Astrocyte of the cerebellum (primary cell): ENCODE data around the gene KCTD16.

Experiments
- DNase-seq: peaks from one replicate; pipeline ENCODE4 v3.0.0-alpha.2; 2011; ENCODE audit warnings: low read depth
- H3K4me3 ChIP-seq: 2 replicates; pipeline ENCODE4 v1.5.1; 2011; ENCODE audit warnings: mild to moderate bottlenecking, low read depth, low read length, moderate library complexity
- CTCF ChIP-seq: IDR thresholded peaks from 2 replicates; pipeline ENCODE4 v1.5.1; 2012; ENCODE audit warnings: low read length, low read depth, moderate library complexity, mild to moderate bottlenecking; ENCODE audit errors: missing control alignments
- in situ Hi-C: cut with HindIII; loops from 2 replicates; pipeline ENCODE4 v1.10.0; 2017; ENCODE audit warnings: low sequenced_read_pairs

Gene KCTD16

GRCh38 chr5:144177548-144177947 is 6.9 kb downstream of the KCTD16 start:
- in situ Hi-C loops, result no loop called here
- no peak overlapping the region for H3K4me3 ChIP-seq
- no peak for DNase-seq
- TF ChIP-seq CTCF, result no peak

GRCh38 chr5:144179226-144179625 is 8.6 kb downstream of the KCTD16 start:
- no peak for TF ChIP-seq CTCF
- in situ Hi-C loops, result no loop called here
- DNase-seq, result no peak
- no peak overlapping the region for H3K4me3 ChIP-seq

- no peak overlapping the region for H3K4me3 ChIP-seq
- peak; percentile 62 for TF ChIP-seq CTCF
- no peak for DNase-seq
- in situ Hi-C loops, result no loop called here
These were observed 12.7 kb downstream of the KCTD16 start for GRCh38 chr5:144183254-144183889.

GRCh38 chr5:144187699-144188294 is 17.1 kb downstream of the KCTD16 start:
- no peak for TF ChIP-seq CTCF
- peak; percentile 93 for DNase-seq
- in situ Hi-C loops, result no loop called here
- H3K4me3 ChIP-seq, result no peak overlapping the region

- no peak for TF ChIP-seq CTCF
- in situ Hi-C loops, result no loop called here
- DNase-seq, result no peak
- no peak overlapping the region for H3K4me3 ChIP-seq
These were observed 19.2 kb downstream of the KCTD16 start for GRCh38 chr5:144189800-144190429.

GRCh38 chr5:144191531-144191930 is 20.9 kb downstream of the KCTD16 start:
- in situ Hi-C loops, result no loop called here
- H3K4me3 ChIP-seq, result no peak overlapping the region
- DNase-seq, result no peak
- no peak for TF ChIP-seq CTCF
